Stimulated activated CD4-positive, alpha-beta T cell treated with anti-CD3 and anti-CD28 coated beads, Interleukin-15, amount 100 ng/mL, for 24 hours (primary cell): ENCODE results near the gene ALLC.
"Not testable (repeated sequence)": the region's sequence is repeated elsewhere in the genome, so short reads cannot be mapped to it uniquely, and the experiment has no call there.

Source experiments
- DNase-seq: peaks from one replicate; pipeline ENCODE4 v3.0.0-alpha.2; 2020

The ALLC gene

DNA sequence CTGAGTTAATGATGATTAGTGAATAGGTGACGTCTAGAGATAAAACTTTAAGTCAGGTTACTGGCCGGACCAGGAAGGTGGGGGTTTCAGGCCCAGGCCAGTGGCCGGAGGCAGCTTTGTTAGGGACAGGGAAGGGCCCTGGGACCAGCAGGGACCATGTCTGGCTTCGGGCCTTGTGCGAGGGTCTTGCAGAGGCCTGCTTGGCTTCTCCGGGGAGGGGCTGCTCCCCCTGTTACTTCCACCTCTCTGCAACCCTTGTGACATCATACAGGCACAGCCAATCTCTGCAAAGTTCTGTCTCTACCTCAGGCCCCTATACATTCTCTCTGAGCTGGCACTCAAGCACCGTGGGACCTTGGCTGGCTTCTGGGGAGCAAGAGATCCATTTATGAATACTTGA lies at the start of gene ALLC:
Gene ALLC (plus strand): TSS at position 320 of the 400 bp plus-strand sequence. CDS start 12,958 bp downstream, outside the sequence.
- no peak for DNase-seq

- no peak for DNase-seq
Measured at GRCh38 chr2:3608373-3609278, 49.4 kb upstream of the ALLC start.

DNA sequence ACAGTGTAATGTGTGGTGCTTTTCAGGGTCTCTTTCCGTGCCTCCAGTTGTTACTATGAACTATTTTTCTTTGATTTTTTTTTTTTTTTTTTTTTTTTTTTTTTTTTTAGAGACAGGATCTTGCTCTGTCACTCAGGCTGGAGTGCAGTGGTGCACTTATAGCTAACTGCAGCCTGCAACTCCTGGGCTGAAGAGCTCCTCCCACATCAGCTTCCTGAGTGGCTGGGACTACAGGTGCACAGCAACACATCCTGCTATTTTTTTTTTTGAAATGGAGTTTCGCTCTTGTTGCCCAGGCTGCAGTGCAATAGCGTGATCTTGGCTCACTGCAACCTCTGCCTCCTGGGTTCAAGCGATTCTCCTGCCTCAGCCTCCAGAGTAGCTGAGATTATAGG lies 48.7 kb upstream of the ALLC start:
- not testable (repeated sequence) for DNase-seq

GRCh38 chr2:3610415-3610814 lies 47.6 kb upstream of the ALLC start:
- DNase-seq: no peak

- DNase-seq: no peak
Measured at GRCh38 chr2:3610881-3611505, 47.0 kb upstream of the ALLC start.

DNA sequence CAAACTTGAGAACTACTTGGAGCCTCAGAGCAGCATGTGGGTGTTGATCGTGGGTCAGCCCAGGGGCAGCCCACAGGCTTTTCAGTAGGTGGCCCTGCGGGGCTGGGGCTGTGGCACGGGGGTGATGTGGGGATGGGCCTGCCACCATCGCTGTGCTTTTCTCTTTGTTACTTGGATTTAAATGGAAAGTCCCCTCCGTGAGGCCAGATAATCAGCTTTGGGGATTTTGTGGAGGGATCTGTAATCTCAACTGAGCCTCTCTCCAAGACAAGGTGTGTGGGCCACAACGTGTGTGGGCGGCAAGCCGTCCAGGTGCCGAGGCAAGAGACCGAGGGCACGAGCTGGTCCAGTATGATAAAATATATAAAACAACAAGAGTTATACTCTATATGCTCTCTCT lies 46.4 kb upstream of the ALLC start:
- DNase-seq: no peak

DNA sequence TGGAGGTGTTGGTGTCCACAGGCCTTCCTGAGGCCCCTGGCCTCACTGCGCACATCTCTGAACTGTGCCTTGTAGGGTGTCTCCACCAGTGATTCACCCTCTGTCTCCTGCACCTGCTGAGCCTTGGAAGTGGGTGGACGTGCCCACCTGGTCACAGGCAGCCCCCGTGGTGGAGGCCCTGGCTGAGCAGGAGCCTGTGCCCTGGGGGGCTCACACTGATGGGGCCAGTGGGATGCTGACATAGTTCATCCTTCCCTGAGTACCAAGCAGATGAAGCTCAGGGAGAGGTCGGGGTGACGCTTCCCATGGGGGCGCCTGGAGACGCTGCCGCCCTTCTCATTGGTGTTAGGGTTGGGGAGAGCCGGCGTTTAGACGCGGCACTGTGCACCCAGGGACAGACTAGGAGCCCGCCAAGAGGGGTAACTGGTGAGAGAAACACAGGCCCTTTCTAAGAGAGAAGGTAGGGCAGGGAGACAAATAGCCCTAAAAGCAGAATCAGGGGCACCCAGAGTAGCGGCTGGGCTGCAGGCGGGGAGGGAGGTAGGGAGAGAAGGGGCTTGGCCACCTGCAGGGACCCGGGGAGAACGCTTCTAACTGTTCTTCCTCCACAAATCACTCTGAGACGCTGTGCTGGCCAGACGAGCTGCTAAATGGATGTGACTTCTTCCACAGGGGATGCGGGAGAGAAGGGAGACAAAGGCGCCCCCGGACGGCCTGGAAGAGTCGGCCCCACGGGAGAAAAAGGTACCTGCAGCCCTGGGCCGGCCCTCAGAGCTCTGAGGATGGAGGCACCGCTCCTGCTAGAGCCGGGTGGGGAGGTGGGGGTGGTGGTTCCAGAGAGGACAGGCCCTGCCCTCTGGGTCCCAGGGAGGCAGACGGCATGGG lies 45.1 kb upstream of the ALLC start:
- no peak for DNase-seq

GRCh38 chr2:3613524-3613905 lies 44.5 kb upstream of the ALLC start:
- DNase-seq: no peak

GRCh38 chr2:3614743-3615142 lies 43.3 kb upstream of the ALLC start:
- DNase-seq: not testable (repeated sequence)

- DNase-seq: not testable (repeated sequence)
Measured at GRCh38 chr2:3615541-3616200, 42.3 kb upstream of the ALLC start.

GRCh38 chr2:3616435-3617197 lies 41.4 kb upstream of the ALLC start:
- DNase-seq: not testable (repeated sequence)

DNA sequence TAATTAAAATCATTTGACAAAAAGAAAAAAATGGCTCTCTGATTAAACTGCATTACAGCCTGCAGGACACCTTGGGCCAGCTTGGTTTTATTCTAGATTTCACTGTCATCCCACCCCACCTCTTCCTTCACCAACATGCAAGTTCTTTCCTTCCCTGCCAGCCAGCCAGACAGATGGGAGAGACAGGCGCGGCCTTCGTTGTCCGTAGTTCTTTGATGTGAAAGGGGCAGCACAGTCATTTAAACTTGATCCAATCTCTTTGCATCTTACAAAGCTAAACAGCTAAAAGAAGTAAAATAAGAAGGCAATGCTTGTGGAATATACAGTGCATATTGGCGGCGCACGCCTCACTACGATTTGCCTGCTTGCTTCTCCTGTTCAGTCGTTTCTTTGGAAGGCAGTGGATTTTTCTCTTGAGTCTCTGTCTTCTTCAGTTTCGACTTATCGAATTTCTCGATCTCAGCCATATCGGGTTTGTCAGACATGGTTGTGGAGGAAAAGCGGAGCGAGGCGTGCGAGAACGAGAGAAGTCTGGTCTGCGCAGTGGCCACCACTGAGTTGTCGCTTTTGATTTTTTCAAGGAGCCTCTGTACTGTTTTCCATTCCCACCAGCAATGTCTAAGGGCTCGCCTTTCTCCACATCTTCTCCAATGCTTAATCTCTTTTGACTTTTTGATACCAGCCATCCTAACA lies 40.7 kb upstream of the ALLC start:
- DNase-seq: no peak

GRCh38 chr2:3618367-3618766 lies 39.6 kb upstream of the ALLC start:
- no peak for DNase-seq

DNA sequence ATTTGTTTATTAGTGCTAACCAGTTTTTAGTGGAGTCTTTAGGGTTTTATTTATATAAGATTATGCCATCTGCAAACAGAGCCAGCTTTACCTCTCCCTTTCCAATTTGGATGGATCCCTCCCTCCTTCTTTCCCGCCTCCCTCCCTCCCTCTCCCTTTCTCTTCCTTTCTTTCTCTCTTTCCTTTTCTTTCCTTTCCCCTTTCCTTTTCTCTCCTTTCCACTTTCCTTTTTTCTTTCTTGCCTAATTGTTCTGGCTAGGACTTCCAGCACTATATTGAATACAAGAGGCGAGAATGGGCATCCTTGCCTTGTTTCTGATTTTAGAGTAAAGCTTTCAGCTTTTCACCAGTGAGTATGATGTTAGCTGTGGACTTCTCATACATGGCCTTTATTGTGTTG lies 39.0 kb upstream of the ALLC start:
- no peak for DNase-seq

- not testable (repeated sequence) for DNase-seq
Measured at GRCh38 chr2:3619661-3620060, 38.3 kb upstream of the ALLC start.

- no peak for DNase-seq
Measured at GRCh38 chr2:3620834-3621233, 37.2 kb upstream of the ALLC start.

- DNase-seq: no peak
Measured at GRCh38 chr2:3622967-3623366, 35.0 kb upstream of the ALLC start.

- no peak for DNase-seq
Measured at GRCh38 chr2:3624059-3624794, 33.8 kb upstream of the ALLC start.

DNA sequence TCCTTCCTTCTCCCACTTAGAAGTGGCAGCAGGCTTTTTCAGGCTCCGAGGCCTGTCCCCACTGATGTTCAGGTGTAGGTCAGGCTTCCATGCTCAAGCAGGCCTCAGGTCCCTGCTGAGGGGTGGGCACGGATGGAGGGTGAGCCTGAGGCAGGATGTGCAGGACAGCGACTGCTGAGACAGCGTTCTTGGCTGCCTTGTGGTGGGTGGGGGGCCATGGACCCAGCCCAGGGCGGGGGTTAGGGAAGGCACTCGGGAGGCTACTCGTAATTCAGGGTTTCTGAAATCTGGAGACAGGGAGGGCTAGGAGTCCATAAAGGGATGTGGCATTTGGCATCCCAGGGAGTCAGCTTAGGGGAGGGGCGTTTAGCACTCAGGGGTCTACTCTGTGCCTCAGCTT lies 32.8 kb upstream of the ALLC start:
- no peak for DNase-seq

- no peak for DNase-seq
Measured at GRCh38 chr2:3626118-3626811, 31.7 kb upstream of the ALLC start.
